Coronary artery (tissue), 2 donors: Measurements from ENCODE around the gene ZNF385B.
"Not testable (repeated sequence)": the region's sequence is repeated elsewhere in the genome, so short reads cannot be mapped to it uniquely, and the experiment has no call there.

Experiments used
- DNase-seq: peaks from one replicate; pipeline ENCODE4 v3.0.0-alpha.2; 2017; ENCODE audit warnings: low spot score
- H3K27ac ChIP-seq, 2 donors: fragments of 200-600 bp; sonication (generic); one replicate each; pipeline ENCODE4 v1.5.1; 2016 to 2019
- H3K4me3 ChIP-seq: fragments of 200-600 bp; sonication (generic); 2 replicates; pipeline ENCODE4 v1.5.1; 2016; ENCODE audit warnings: mild to moderate bottlenecking, moderate library complexity
- CTCF ChIP-seq: fragments of 200-600 bp; sonication (generic); IDR thresholded peaks from one replicate; pipeline ENCODE4 v1.5.1; 2019; ENCODE audit warnings: antibody characterized with exemption

ZNF385B gene

GRCh38 chr2:179893616-179894015 lies 32.2 kb upstream of the ZNF385B start:
- no peak for TF ChIP-seq CTCF
- Histone ChIP-seq H3K4me3 (no peak overlapping the region), H3K27ac (no peak overlapping the region)
- DNase-seq: no peak

GRCh38 chr2:179891237-179891636 lies 29.8 kb upstream of the ZNF385B start:
- Histone ChIP-seq H3K27ac (no peak overlapping the region), H3K4me3 (no peak overlapping the region)
- no peak for DNase-seq
- no peak for TF ChIP-seq CTCF

GRCh38 chr2:179890666-179891065 lies 29.3 kb upstream of the ZNF385B start:
- H3K4me3 ChIP-seq: no peak overlapping the region
- no peak overlapping the region for H3K27ac ChIP-seq
- DNase-seq: no peak
- TF ChIP-seq CTCF: no peak

GRCh38 chr2:179888642-179889041 lies 27.2 kb upstream of the ZNF385B start:
- H3K4me3 ChIP-seq, DNase-seq, H3K27ac ChIP-seq: not testable (repeated sequence)

- Histone ChIP-seq H3K4me3 (no peak overlapping the region), H3K27ac (no peak overlapping the region)
- TF ChIP-seq CTCF: no peak
- DNase-seq: no peak
These were observed 22.8 kb upstream of the ZNF385B start for GRCh38 chr2:179884193-179884592.

GRCh38 chr2:179882851-179883806 lies 21.7 kb upstream of the ZNF385B start:
- no peak for DNase-seq
- no peak for TF ChIP-seq CTCF
- Histone ChIP-seq H3K27ac (no peak overlapping the region), H3K4me3 (no peak overlapping the region)

GRCh38 chr2:179877601-179878364 lies 16.4 kb upstream of the ZNF385B start:
- H3K4me3 ChIP-seq: no peak overlapping the region
- DNase-seq: no peak
- no peak for TF ChIP-seq CTCF
- H3K27ac ChIP-seq: no peak overlapping the region
